NCI-H1930 (cell line): ENCODE results near the gene NOX5.

Source experiments
- DNase-seq, 2 experiments: peaks; one replicate each; lab custom pipeline; 2025; lab: John Stamatoyannopoulos, UW

NOX5 gene

GRCh38 chr15:69100821-69101220 is 86.3 kb downstream of the NOX5 start:
- DNase-seq: no peak

GRCh38 chr15:69104050-69104750 is 89.7 kb downstream of the NOX5 start:
- DNase-seq: no peak

GRCh38 chr15:69105451-69105985 is 91.0 kb downstream of the NOX5 start:
- DNase-seq: no peak

- DNase-seq: no peak
Measured at GRCh38 chr15:69107025-69107620, 92.6 kb downstream of the NOX5 start.
